ENCODE results near the gene ZACN.

Gene ZACN

GRCh38 chr17:76123749-76124581 is 45.0 kb downstream of the ZACN start:
- no peak overlapping the region for H3K4me3 ChIP-seq (ENCODE audit: low read depth, low read length)
- TF ChIP-seq CTCF (IDR thresholded peaks at IDR 0.05; ENCODE audit: low read depth, low read length), result no peak

- TF ChIP-seq CTCF (IDR thresholded peaks at IDR 0.05; ENCODE audit: low read depth, low read length), result peak; percentile 18; the same call in 1 of the 2 replicates
- H3K4me3 ChIP-seq (ENCODE audit: low read depth, low read length), result no peak overlapping the region
These were observed 45.8 kb downstream of the ZACN start for GRCh38 chr17:76124582-76125390.

GRCh38 chr17:76125391-76125675 is 46.4 kb downstream of the ZACN start:
- H3K4me3 ChIP-seq (ENCODE audit: low read depth, low read length), result no peak overlapping the region
- no peak for TF ChIP-seq CTCF (IDR thresholded peaks at IDR 0.05; ENCODE audit: low read depth, low read length)

GRCh38 chr17:76125922-76126321 is 46.9 kb downstream of the ZACN start:
- TF ChIP-seq CTCF (IDR thresholded peaks at IDR 0.05; ENCODE audit: low read depth, low read length), result no peak
- H3K4me3 ChIP-seq (ENCODE audit: low read depth, low read length), result no peak overlapping the region

- TF ChIP-seq CTCF (IDR thresholded peaks at IDR 0.05; ENCODE audit: low read depth, low read length), result no peak
- H3K4me3 ChIP-seq (ENCODE audit: low read depth, low read length), result no peak overlapping the region
These were observed 51.5 kb downstream of the ZACN start for GRCh38 chr17:76130473-76130872.

GRCh38 chr17:76131051-76131691 is 52.2 kb downstream of the ZACN start:
- H3K4me3 ChIP-seq (ENCODE audit: low read depth, low read length), result no peak overlapping the region
- no peak for TF ChIP-seq CTCF (IDR thresholded peaks at IDR 0.05; ENCODE audit: low read depth, low read length)
